ENCODE results near the gene MRTFA. TPM values are rescaled to one million over a fixed set of nuclear protein-coding genes. Genes with fewer than 3 reads are reported as not detected.
"Not testable (repeated sequence)": the region's sequence is repeated elsewhere in the genome, so short reads cannot be mapped to it uniquely, and the experiment has no call there.

The MRTFA gene
- total RNA-seq, 4 donors from 2014 or later: 45.5 to 90.2 (median 78.3) TPM

GRCh38 chr22:40533712-40534378, 102.7 kb downstream of the MRTFA start:
- ATAC-seq: no peak
- Histone ChIP-seq H3K27me3 (no peaks in the 10 kb centered on the region), H3K36me3 (no peaks in the 10 kb centered on the region), H3K9me3 (no peaks in the 10 kb centered on the region), H3K4me1 (peaks cover 24 to 64% (median 24%) of the 10 kb centered on the region in 3 donors), H3K4me3 (peak overlapping the region; percentile 12 to 34), H3K27ac (peak overlapping the region in 3 of 4 donors; percentile 41 to 60 (median 57))
- TF ChIP-seq CTCF (IDR thresholded peaks at IDR 0.05) (no peak), POLR2AphosphoS5 (IDR thresholded peaks at IDR 0.05) (no peak), POLR2A (IDR thresholded peaks at IDR 0.05) (no peak)
- 15 to 16% methylated on average over 4 of the region's 4 CpGs for WGBS, 2 donors (ENCODE audit: low coverage in 1 of 2)

- WGBS, 2 donors (ENCODE audit: low coverage in 1 of 2): 53 to 58% methylated on average over 3 of the region's 3 CpGs
- Histone ChIP-seq H3K9me3 (no peaks in the 10 kb centered on the region), H3K27me3 (no peaks in the 10 kb centered on the region), H3K36me3 (no peaks in the 10 kb centered on the region), H3K4me1 (peaks cover 24 to 64% (median 24%) of the 10 kb centered on the region in 3 donors), H3K27ac (peak overlapping the region; percentile 13 to 60 (median 46)), H3K4me3 (peak overlapping the region in 1 of 2 donors; percentile 34)
- TF ChIP-seq CTCF (IDR thresholded peaks at IDR 0.05) (no peak), POLR2A (IDR thresholded peaks at IDR 0.05) (no peak)
- ATAC-seq: no peak
These were observed 104.3 kb downstream of the MRTFA start for GRCh38 chr22:40531951-40532900.

GRCh38 chr22:40530391-40530790, 106.1 kb downstream of the MRTFA start:
- not testable (repeated sequence) for H3K9me3 ChIP-seq, H3K27me3 ChIP-seq, H3K4me3 ChIP-seq, H3K27ac ChIP-seq, ATAC-seq, H3K36me3 ChIP-seq
- WGBS, 2 donors (ENCODE audit: low coverage in 1 of 2): 93 to 100% methylated on average over 2 to 6 of the region's 6 CpGs
- peaks cover 24 to 63% (median 24%) of the 10 kb centered on the region in 3 donors for H3K4me1 ChIP-seq

GRCh38 chr22:40529821-40530220, 106.7 kb downstream of the MRTFA start:
- 35 to 88% methylated on average over 1 of the region's 1 CpG for WGBS, 2 donors (ENCODE audit: low coverage in 1 of 2)
- no peak for ATAC-seq
- TF ChIP-seq POLR2A (IDR thresholded peaks at IDR 0.05): no peak
- TF ChIP-seq EP300 (IDR thresholded peaks at IDR 0.05): no peak
- TF ChIP-seq POLR2AphosphoS5 (IDR thresholded peaks at IDR 0.05): no peak
- no peak for TF ChIP-seq CTCF (IDR thresholded peaks at IDR 0.05)
- H3K4me1 ChIP-seq: peaks cover 21 to 63% (median 24%) of the 10 kb centered on the region in 3 donors
- no peak overlapping the region for H3K27ac ChIP-seq
- no peaks in the 10 kb centered on the region for H3K36me3 ChIP-seq
- H3K9me3 ChIP-seq: no peaks in the 10 kb centered on the region
- H3K4me3 ChIP-seq: no peak overlapping the region
- H3K27me3 ChIP-seq: no peaks in the 10 kb centered on the region

- no peak for ATAC-seq
- TF ChIP-seq POLR2AphosphoS5 (IDR thresholded peaks at IDR 0.05) (no peak), EP300 (IDR thresholded peaks at IDR 0.05) (no peak), POLR2A (IDR thresholded peaks at IDR 0.05) (no peak), CTCF (IDR thresholded peaks at IDR 0.05) (no peak)
- Histone ChIP-seq H3K4me1 (peaks cover 2 to 44% (median 4%) of the 10 kb centered on the region in 3 donors), H3K9me3 (no peaks in the 10 kb centered on the region), H3K4me3 (no peak overlapping the region), H3K27ac (no peak overlapping the region), H3K27me3 (no peaks in the 10 kb centered on the region), H3K36me3 (peaks cover 0 to 5% of the 10 kb centered on the region in 2 donors)
- WGBS, 2 donors (ENCODE audit: low coverage in 1 of 2): 100% methylated on average over 4 of the region's 5 CpGs; no CpG with 5 or more reads in 1 of the 2 donors
These were observed 109.6 kb downstream of the MRTFA start for GRCh38 chr22:40526960-40527359.
